HG03521 (cell line): Measurements from ENCODE around the gene RUFY3.
A peak's percentile ranks its signal among the peaks of the same experiment; 100 is the strongest.
"Not testable (repeated sequence)": the region's sequence is repeated elsewhere in the genome, so short reads cannot be mapped to it uniquely, and the experiment has no call there.

Source experiments
- ATAC-seq: cut with Tn5 transposase; IDR thresholded peaks from one replicate; pipeline ENCODE4 v1.9.1; 2021; ENCODE audit warnings: mild to moderate bottlenecking, moderate library complexity; ENCODE audit not compliant: unreplicated experiment

RUFY3 gene

GRCh38 chr4:70705183-70706043 lies 16.4 kb upstream of the RUFY3 start:
- ATAC-seq, result peak; percentile 55

- no peak for ATAC-seq
These were observed 15.7 kb upstream of the RUFY3 start for GRCh38 chr4:70706044-70706461.

- ATAC-seq, result no peak
These were observed 15.2 kb upstream of the RUFY3 start for GRCh38 chr4:70706516-70706915.

- ATAC-seq, result no peak
These were observed 12.1 kb upstream of the RUFY3 start for GRCh38 chr4:70709611-70710205.

GRCh38 chr4:70711599-70711998 lies 10.2 kb upstream of the RUFY3 start:
- no peak for ATAC-seq

GRCh38 chr4:70712150-70712549 lies 9.6 kb upstream of the RUFY3 start:
- ATAC-seq, result no peak

GRCh38 chr4:70712604-70713452 lies 8.9 kb upstream of the RUFY3 start:
- no peak for ATAC-seq

GRCh38 chr4:70713453-70714078 lies 8.2 kb upstream of the RUFY3 start:
- peak; percentile 12 for ATAC-seq

GRCh38 chr4:70714079-70714887 lies 7.5 kb upstream of the RUFY3 start:
- ATAC-seq, result peak; percentile 51

GRCh38 chr4:70715097-70715496 lies 6.7 kb upstream of the RUFY3 start:
- ATAC-seq, result no peak

GRCh38 chr4:70718811-70719604 lies 2.8 kb upstream of the RUFY3 start:
- no peak for ATAC-seq

GRCh38 chr4:70722199-70722791 lies 531 bp downstream of the RUFY3 start:
- no peak for ATAC-seq

GRCh38 chr4:70724463-70724862 lies 2.7 kb downstream of the RUFY3 start:
- ATAC-seq, result no peak

- no peak for ATAC-seq
These were observed 3.9 kb downstream of the RUFY3 start for GRCh38 chr4:70725633-70726032.

- ATAC-seq, result not testable (repeated sequence)
These were observed 4.8 kb downstream of the RUFY3 start for GRCh38 chr4:70726515-70726914.

- no peak for ATAC-seq
These were observed 6.3 kb downstream of the RUFY3 start for GRCh38 chr4:70728091-70728490.

GRCh38 chr4:70732878-70733277 lies 11.1 kb downstream of the RUFY3 start:
- not testable (repeated sequence) for ATAC-seq

- peak; percentile 77 for ATAC-seq
These were observed 12.6 kb downstream of the RUFY3 start for GRCh38 chr4:70734168-70734954.
